GM12878 (cell line): Measurements from ENCODE around the gene NOL3. TPM values are rescaled to one million over a fixed set of nuclear protein-coding genes. Genes with fewer than 3 reads are reported as not detected.

Experiments used
- ATAC-seq: fragments of 200-7000 bp; cut with Tn5 transposase; 3 replicates; pipeline ENCODE4 v1.9.1; 2020; ENCODE audit warnings: mild to moderate bottlenecking, moderate library complexity
- BruUV-seq: library from RNA; stranded (reverse); fragments of 400-500 nt; replicated peaks from 2 replicates; lab custom pipeline; 2021; lab: Mats Ljungman, UMichigan
- CTCF ChIA-PET: fragments of 300-600 bp; sonication (Branson Sonifier 250); formaldehyde crosslinking; extraction: SDS; loops from one replicate; lab custom pipeline; 2021; ENCODE audit warnings: inconsistent platforms; lab: Yijun Ruan, JAX
- POLR2A ChIA-PET: fragments of 350-600 bp; formaldehyde crosslinking; extraction: SDS; loops from one replicate; lab custom pipeline; 2021; ENCODE audit warnings: inconsistent platforms; lab: Charles Lee
- RAD21 ChIA-PET: fragments of 300-600 bp; sonication (Branson Sonifier 250); formaldehyde crosslinking; loops from one replicate; lab custom pipeline; 2023; ENCODE audit warnings: antibody characterized with exemption; ENCODE audit not compliant: unreplicated experiment; lab: Charles Lee
- SMC1A ChIA-PET: fragments of 300-600 bp; sonication (Branson Sonifier 250); formaldehyde crosslinking; loops from one replicate; lab custom pipeline; 2023; ENCODE audit not compliant: unreplicated experiment, uncharacterized antibody; lab: Charles Lee
- DNase-seq: peaks from one replicate; pipeline ENCODE4 v3.0.0-alpha.2; 2011; ENCODE audit warnings: low read depth, low spot score
- FAIRE-seq: peaks from 3 replicates; lab custom pipeline; 2011; peaks lifted over from hg19 to GRCh38; lab: Jason Lieb, UNC
- H2AFZ ChIP-seq: 2 replicates; pipeline ENCODE4 v1.6.0; 2011; ENCODE audit warnings: low read depth, low read length, control low read depth; ENCODE audit not compliant: control insufficient read depth
- H3K27ac ChIP-seq: 2 replicates; pipeline ENCODE4 v1.5.1; 2011; ENCODE audit warnings: control low read depth; ENCODE audit not compliant: control insufficient read depth, insufficient read depth
- H3K27me3 ChIP-seq, 2 experiments: replicated peaks in 1 of 2; 2 replicates each; pipeline versions ENCODE4 v1.6.0 to v1.6.1; 2011; ENCODE audit warnings: low read length in 1 of 2; ENCODE audit not compliant: control insufficient read depth in 2 of 2, insufficient read depth in 2 of 2
- H3K36me3 ChIP-seq, 2 experiments: 2 replicates each; pipeline ENCODE4 v1.5.1; 2011; ENCODE audit warnings: low read length in 1 of 2; ENCODE audit not compliant: control insufficient read depth in 2 of 2, insufficient read depth in 2 of 2
- H3K4me1 ChIP-seq: 2 replicates; pipeline ENCODE4 v1.6.1; 2011; ENCODE audit warnings: mild to moderate bottlenecking, low read length, moderate library complexity, mixed read lengths; ENCODE audit not compliant: control insufficient read depth, insufficient read depth
- H3K4me2 ChIP-seq: 2 replicates; pipeline ENCODE4 v1.6.0; 2011; ENCODE audit warnings: control low read depth; ENCODE audit not compliant: control insufficient read depth, insufficient read depth
- H3K4me3 ChIP-seq: fragments of 200-600 bp; sonication (generic); 2 replicates; pipeline ENCODE4 v1.5.1; 2016
- H3K79me2 ChIP-seq: 2 replicates; pipeline ENCODE4 v1.6.0; 2011; ENCODE audit warnings: low read length; ENCODE audit not compliant: control insufficient read depth, insufficient read depth
- H3K9ac ChIP-seq: 2 replicates; pipeline ENCODE4 v1.8.0; 2011; ENCODE audit warnings: low read length, control low read depth, mixed read lengths; ENCODE audit not compliant: control insufficient read depth, insufficient read depth
- H3K9me3 ChIP-seq: replicated peaks from 3 replicates; pipeline ENCODE4 v1.5.1; 2011; ENCODE audit warnings: mild to moderate bottlenecking, low read length; ENCODE audit not compliant: control insufficient read depth, insufficient read depth
- H4K20me1 ChIP-seq: 2 replicates; pipeline ENCODE4 v1.6.0; 2011; ENCODE audit not compliant: control insufficient read depth, insufficient read depth
- SIX5 ChIP-seq: IDR thresholded peaks from 2 replicates; pipeline ENCODE4 v1.6.1; 2011; ENCODE audit warnings: mild to moderate bottlenecking, low read depth, low read length, moderate library complexity; ENCODE audit not compliant: severe bottlenecking
- ZZZ3 ChIP-seq: IDR thresholded peaks from 2 replicates; pipeline ENCODE4 v1.6.1; 2011; ENCODE audit warnings: low read depth; ENCODE audit not compliant: control insufficient read depth, insufficient read length
- whole genome bisulfite sequencing: methylation state at CpG from one replicate; pipeline ENCODE4 v1.1.6; 2016; ENCODE audit warnings: low lambda C conversion rate; ENCODE audit not compliant: insufficient replicate concordance, insufficient coverage; ENCODE audit errors: missing lambda C conversion rate; 5-methylcytosine and 5-hydroxymethylcytosine counted together
- in situ Hi-C: fragments of 300-500 bp; cut with MboI; formaldehyde crosslinking; loops from 9 replicates; pipeline ENCODE4 v1.14.3; 2018; ENCODE audit warnings: mixed read lengths
- intact Hi-C: fragments of 100-400 bp; cut with micrococcal nuclease; formaldehyde crosslinking; loops from one replicate; pipeline ENCODE4 v1.14.2; 2022; ENCODE audit not compliant: unreplicated experiment
- polyA plus RNA-seq, 11 experiments: library from polyadenylated mRNA; depleted of rRNA in 4 of 11; unstranded in 6 of 11; stranded (reverse) in 5 of 11; fragments of >200 nt; fragmentation: Nextera tagmentation in 4 of 11; fragmentation: Illumina TruSeq in 1 of 11; extraction: Ambion mirVana in 4 of 11; extraction: Trizol in 1 of 11; gene quantifications; 1 replicate in 1 of 11; 2 replicates in 10 of 11; pipeline versions ENCODE4 v1.2.1 to v1.2.3, GENCODE V29; 2011 to 2016; ENCODE audit warnings: inconsistent platforms in 2 of 11, missing spikeins in 2 of 11, low read depth in 1 of 11
- total RNA-seq, 4 experiments: library from RNA; depleted of rRNA in 3 of 4; stranded (reverse); fragments of >200 nt in 3 of 4; fragmentation: Illumina TruSeq in 1 of 4; extraction: Trizol in 1 of 4; gene quantifications; 2 replicates each; pipeline versions ENCODE4 v1.2.1 to v1.2.3, GENCODE V29; 2013 to 2021
- TF ChIP-seq, protein P1 (sequence below): fragments of 450-650 bp; formaldehyde crosslinking; IDR thresholded peaks from 2 replicates; pipeline ENCODE4 v1.4.0; 2020; ENCODE audit warnings: mild to moderate bottlenecking, moderate library complexity

NOL3 gene
- total and polyA plus RNA-seq, 10 of the 15 experiments (the other 5 are each of a cell fraction or from before 2014, with no cell fraction given), result 0.31 to 18.4 (median 2.7) TPM

DNA sequence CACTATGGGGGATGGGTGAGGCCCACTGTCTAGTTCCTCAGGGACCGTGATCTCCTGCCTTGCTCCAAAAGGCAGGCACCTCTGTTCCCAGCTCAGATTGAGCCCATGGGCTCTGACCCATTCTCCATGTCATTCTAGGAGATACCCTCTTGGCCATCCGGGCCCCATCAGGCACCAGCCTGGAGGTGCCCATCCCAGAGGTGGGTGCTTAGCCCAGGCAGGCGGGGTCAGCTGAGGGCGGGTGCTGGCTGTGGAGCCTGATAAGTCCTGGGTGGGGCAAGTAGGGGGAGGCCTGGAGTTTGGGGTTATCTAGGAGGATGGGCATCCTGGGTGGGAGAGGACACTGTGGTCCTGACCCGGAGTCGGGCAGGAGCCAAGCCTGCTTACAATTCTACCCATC lies 23.9 kb downstream of the NOL3 start:
- Histone ChIP-seq H3K4me1 (peaks cover 8% of the 10 kb centered on the region), H3K36me3 (peaks cover 14 to 30% of the 10 kb centered on the region in 2 experiments), H4K20me1 (peaks cover 7% of the 10 kb centered on the region), H3K9me3 (no peaks in the 10 kb centered on the region), H3K4me3 (peak overlapping the region; percentile 99; the same call in 1 of the 2 replicates), H3K27me3 (no peaks in the 10 kb centered on the region), H2AFZ (no peak overlapping the region), H3K4me2 (no peak overlapping the region), H3K79me2 (peaks cover 23% of the 10 kb centered on the region), H3K9ac (no peak overlapping the region), H3K27ac (no peak overlapping the region)
- intact Hi-C loops, result no loop called here
- in situ Hi-C loops, result no loop called here
- WGBS, result 96% methylated on average over 6 of the region's 6 CpGs
- TF ChIP-seq SIX5 (no peak), ZZZ3 (no peak)
- TF ChIP-seq, protein P1, sequence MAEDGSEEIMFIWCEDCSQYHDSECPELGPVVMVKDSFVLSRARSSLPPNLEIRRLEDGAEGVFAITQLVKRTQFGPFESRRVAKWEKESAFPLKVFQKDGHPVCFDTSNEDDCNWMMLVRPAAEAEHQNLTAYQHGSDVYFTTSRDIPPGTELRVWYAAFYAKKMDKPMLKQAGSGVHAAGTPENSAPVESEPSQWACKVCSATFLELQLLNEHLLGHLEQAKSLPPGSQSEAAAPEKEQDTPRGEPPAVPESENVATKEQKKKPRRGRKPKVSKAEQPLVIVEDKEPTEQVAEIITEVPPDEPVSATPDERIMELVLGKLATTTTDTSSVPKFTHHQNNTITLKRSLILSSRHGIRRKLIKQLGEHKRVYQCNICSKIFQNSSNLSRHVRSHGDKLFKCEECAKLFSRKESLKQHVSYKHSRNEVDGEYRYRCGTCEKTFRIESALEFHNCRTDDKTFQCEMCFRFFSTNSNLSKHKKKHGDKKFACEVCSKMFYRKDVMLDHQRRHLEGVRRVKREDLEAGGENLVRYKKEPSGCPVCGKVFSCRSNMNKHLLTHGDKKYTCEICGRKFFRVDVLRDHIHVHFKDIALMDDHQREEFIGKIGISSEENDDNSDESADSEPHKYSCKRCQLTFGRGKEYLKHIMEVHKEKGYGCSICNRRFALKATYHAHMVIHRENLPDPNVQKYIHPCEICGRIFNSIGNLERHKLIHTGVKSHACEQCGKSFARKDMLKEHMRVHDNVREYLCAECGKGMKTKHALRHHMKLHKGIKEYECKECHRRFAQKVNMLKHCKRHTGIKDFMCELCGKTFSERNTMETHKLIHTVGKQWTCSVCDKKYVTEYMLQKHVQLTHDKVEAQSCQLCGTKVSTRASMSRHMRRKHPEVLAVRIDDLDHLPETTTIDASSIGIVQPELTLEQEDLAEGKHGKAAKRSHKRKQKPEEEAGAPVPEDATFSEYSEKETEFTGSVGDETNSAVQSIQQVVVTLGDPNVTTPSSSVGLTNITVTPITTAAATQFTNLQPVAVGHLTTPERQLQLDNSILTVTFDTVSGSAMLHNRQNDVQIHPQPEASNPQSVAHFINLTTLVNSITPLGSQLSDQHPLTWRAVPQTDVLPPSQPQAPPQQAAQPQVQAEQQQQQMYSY (CRISPR knock-in tag), result no peak
- FAIRE-seq (no peak), DNase-seq (no peak), ATAC-seq (no peak)
- ChIA-PET SMC1A (no interaction called here), CTCF (interaction anchor here (0.8 to 1.7 kb wide), 4 partner anchors 9 to 240 kb away, joined by 3 to 4 read pairs (median 4); partner anchors contain the start of genes FHOD1 and TMEM208), RAD21 (no interaction called here), POLR2A (interaction anchor here (0.6 to 4.7 kb wide), 3 partner anchors 8 to 157 kb away, joined by 3 to 22 read pairs (median 5); partner anchors contain the start of gene TMEM208)
- no TSS peak for BruUV-seq
